Measurements from ENCODE around the gene MEGF8.

Gene MEGF8

GRCh38 chr19:42345191-42345812 is 19.9 kb downstream of the MEGF8 start:
- in situ Hi-C loops (cut with MboI; ENCODE audit: low pct_unique_long_range_greater_than_20kb, low sequenced_read_pairs, unreplicated experiment) = no loop called here
- DNase-seq (ENCODE audit: low spot score) = no peak
- TF ChIP-seq, protein P1, sequence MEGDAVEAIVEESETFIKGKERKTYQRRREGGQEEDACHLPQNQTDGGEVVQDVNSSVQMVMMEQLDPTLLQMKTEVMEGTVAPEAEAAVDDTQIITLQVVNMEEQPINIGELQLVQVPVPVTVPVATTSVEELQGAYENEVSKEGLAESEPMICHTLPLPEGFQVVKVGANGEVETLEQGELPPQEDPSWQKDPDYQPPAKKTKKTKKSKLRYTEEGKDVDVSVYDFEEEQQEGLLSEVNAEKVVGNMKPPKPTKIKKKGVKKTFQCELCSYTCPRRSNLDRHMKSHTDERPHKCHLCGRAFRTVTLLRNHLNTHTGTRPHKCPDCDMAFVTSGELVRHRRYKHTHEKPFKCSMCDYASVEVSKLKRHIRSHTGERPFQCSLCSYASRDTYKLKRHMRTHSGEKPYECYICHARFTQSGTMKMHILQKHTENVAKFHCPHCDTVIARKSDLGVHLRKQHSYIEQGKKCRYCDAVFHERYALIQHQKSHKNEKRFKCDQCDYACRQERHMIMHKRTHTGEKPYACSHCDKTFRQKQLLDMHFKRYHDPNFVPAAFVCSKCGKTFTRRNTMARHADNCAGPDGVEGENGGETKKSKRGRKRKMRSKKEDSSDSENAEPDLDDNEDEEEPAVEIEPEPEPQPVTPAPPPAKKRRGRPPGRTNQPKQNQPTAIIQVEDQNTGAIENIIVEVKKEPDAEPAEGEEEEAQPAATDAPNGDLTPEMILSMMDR (IDR thresholded peaks at IDR 0.05; ENCODE audit: extremely low read depth, insufficient read depth, missing control alignments) = no peak

DNA sequence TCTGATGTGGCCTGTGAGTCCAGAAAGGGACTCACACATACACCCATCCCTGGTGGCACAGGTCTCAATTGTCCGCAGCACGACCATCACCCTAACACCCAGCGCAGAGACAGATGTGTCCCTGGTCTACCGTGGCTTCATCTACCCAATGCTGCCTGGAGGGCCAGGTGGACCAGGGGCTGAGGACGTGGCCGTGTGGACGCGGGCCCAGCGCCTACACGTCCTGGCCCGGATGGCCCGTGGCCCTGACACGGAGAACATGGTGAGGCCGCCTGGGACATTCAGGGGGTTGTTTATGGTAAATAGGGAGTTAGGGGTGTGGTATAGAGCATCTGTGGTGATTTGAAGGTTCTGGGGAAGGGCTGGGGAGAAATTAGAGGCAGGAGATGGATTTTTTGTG is 22.8 kb downstream of the MEGF8 start:
- no peak for DNase-seq (ENCODE audit: low spot score)
- TF ChIP-seq, protein P1 (IDR thresholded peaks at IDR 0.05; ENCODE audit: extremely low read depth, insufficient read depth, missing control alignments) = no peak
- in situ Hi-C loops (cut with MboI; ENCODE audit: low pct_unique_long_range_greater_than_20kb, low sequenced_read_pairs, unreplicated experiment) = no loop called here

- TF ChIP-seq, protein P1 (IDR thresholded peaks at IDR 0.05; ENCODE audit: extremely low read depth, insufficient read depth, missing control alignments) = no peak
- in situ Hi-C loops (cut with MboI; ENCODE audit: low pct_unique_long_range_greater_than_20kb, low sequenced_read_pairs, unreplicated experiment) = no loop called here
- no peak for DNase-seq (ENCODE audit: low spot score)
Observed at GRCh38 chr19:42349378-42350107, 24.1 kb downstream of the MEGF8 start.

GRCh38 chr19:42350417-42350816 is 25.0 kb downstream of the MEGF8 start:
- DNase-seq (ENCODE audit: low spot score) = no peak
- in situ Hi-C loops (cut with MboI; ENCODE audit: low pct_unique_long_range_greater_than_20kb, low sequenced_read_pairs, unreplicated experiment) = no loop called here
- TF ChIP-seq, protein P1 (IDR thresholded peaks at IDR 0.05; ENCODE audit: extremely low read depth, insufficient read depth, missing control alignments) = no peak

DNA sequence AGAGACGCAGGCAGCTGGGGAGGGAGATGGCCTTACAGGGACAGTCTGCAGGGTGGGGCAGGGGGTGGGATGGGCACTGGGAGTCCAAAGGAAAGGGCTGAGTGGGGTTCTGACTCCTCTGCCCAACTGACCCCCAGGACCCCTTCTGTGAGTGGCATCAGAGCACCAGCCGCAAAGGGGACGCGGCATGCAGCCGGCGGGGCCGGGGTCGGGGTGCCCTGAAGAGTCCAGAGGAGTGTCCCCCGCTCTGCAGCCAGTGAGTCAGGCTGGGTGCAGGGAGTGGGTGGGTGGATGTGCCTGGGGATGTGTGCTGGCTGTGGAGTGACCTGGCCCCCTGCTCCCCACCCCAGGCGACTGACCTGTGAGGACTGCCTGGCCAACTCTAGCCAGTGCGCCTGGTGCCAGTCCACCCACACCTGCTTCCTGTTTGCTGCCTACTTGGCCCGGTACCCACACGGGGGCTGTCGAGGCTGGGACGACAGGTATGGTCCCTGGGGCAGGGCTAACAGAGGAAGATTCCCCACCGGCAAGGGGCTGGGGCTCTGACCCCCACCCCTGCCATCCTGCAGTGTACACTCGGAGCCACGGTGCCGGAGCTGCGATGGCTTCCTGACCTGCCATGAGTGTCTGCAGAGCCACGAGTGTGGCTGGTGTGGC is 25.8 kb downstream of the MEGF8 start:
- no peak for DNase-seq (ENCODE audit: low spot score)
- TF ChIP-seq, protein P1 (IDR thresholded peaks at IDR 0.05; ENCODE audit: extremely low read depth, insufficient read depth, missing control alignments) = no peak
- in situ Hi-C loops (cut with MboI; ENCODE audit: low pct_unique_long_range_greater_than_20kb, low sequenced_read_pairs, unreplicated experiment) = no loop called here

GRCh38 chr19:42352301-42353259 is 27.1 kb downstream of the MEGF8 start:
- TF ChIP-seq, protein P1 (IDR thresholded peaks at IDR 0.05; ENCODE audit: extremely low read depth, insufficient read depth, missing control alignments) = no peak
- peak; percentile 84 for DNase-seq (ENCODE audit: low spot score)
- in situ Hi-C loops (cut with MboI; ENCODE audit: low pct_unique_long_range_greater_than_20kb, low sequenced_read_pairs, unreplicated experiment) = no loop called here
